IMR-90 (cell line): Measurements from ENCODE around the gene DAB1. TPM values are rescaled to one million over a fixed set of nuclear protein-coding genes. Genes with fewer than 3 reads are reported as not detected.

ENCODE experiments used
- ATAC-seq: fragments of 200-7000 bp; cut with Tn5 transposase; 2 replicates; pipeline ENCODE4 v1.9.1; 2020; ENCODE audit warnings: low read depth, mild to moderate bottlenecking, moderate library complexity
- BruUV-seq: library from RNA; stranded (reverse); fragments of 400-500 nt; replicated peaks from 2 replicates; lab custom pipeline; 2021; lab: Mats Ljungman, UMichigan
- CTCF ChIA-PET: fragments of 300-600 bp; formaldehyde crosslinking; extraction: SDS; loops from one replicate; lab custom pipeline; 2021; ENCODE audit warnings: antibody characterized with exemption; lab: Yijun Ruan, JAX
- POLR2A ChIA-PET: fragments of 300-600 bp; sonication (Branson Sonifier 250); formaldehyde crosslinking; loops from one replicate; lab custom pipeline; 2022; ENCODE audit warnings: antibody characterized with exemption; ENCODE audit not compliant: unreplicated experiment; lab: Charles Lee
- DNase-seq: peaks from one replicate; pipeline ENCODE4 v3.0.0; 2013
- H2AFZ ChIP-seq: replicated peaks from 2 replicates; pipeline ENCODE3; 2013; ENCODE audit warnings: low read length, mild to moderate bottlenecking; ENCODE audit not compliant: poor library complexity
- H2AK5ac ChIP-seq: 2 replicates; pipeline ENCODE4 v1.6.1; 2013; ENCODE audit warnings: low read depth, low read length, inconsistent platforms
- H2AK9ac ChIP-seq: replicated peaks from 2 replicates; pipeline ENCODE3; 2013; ENCODE audit warnings: mild to moderate bottlenecking, low read depth, low read length, moderate library complexity; ENCODE audit not compliant: poor library complexity
- H2BK120ac ChIP-seq: 2 replicates; pipeline ENCODE4 v1.6.1; 2013; ENCODE audit warnings: low read depth, low read length, inconsistent platforms
- H2BK15ac ChIP-seq: 3 replicates; pipeline ENCODE4 v1.6.1; 2013; ENCODE audit warnings: low read depth, low read length, inconsistent platforms
- H2BK20ac ChIP-seq: 2 replicates; pipeline ENCODE4 v1.6.1; 2013; ENCODE audit warnings: low read depth, mild to moderate bottlenecking, inconsistent platforms, low read length, moderate library complexity
- H2BK5ac ChIP-seq: 2 replicates; pipeline ENCODE4 v1.6.1; 2013; ENCODE audit warnings: mild to moderate bottlenecking, low read depth, low read length, inconsistent platforms; ENCODE audit not compliant: poor library complexity, severe bottlenecking
- H3K14ac ChIP-seq: replicated peaks from 2 replicates; pipeline ENCODE4 v1.6.1; 2013; ENCODE audit warnings: low read depth, low read length, inconsistent platforms
- H3K18ac ChIP-seq: 2 replicates; pipeline ENCODE4 v1.6.1; 2013; ENCODE audit warnings: low read depth, low read length, control low read depth
- H3K23ac ChIP-seq: 2 replicates; pipeline ENCODE4 v1.6.1; 2013; ENCODE audit warnings: low read depth, low read length, inconsistent platforms
- H3K27ac ChIP-seq: 2 replicates; pipeline ENCODE4 v1.5.1; 2013; ENCODE audit warnings: mild to moderate bottlenecking, control low read depth, low read length; ENCODE audit not compliant: insufficient read depth
- H3K27me3 ChIP-seq: 2 replicates; pipeline ENCODE4 v1.6.1; 2013; ENCODE audit warnings: low read length; ENCODE audit not compliant: control insufficient read depth, insufficient read depth
- H3K36me3 ChIP-seq: 2 replicates; pipeline ENCODE4 v1.6.1; 2013; ENCODE audit warnings: low read length, mixed read lengths; ENCODE audit not compliant: control insufficient read depth, insufficient read depth
- H3K4ac ChIP-seq: 2 replicates; pipeline ENCODE4 v1.6.1; 2013; ENCODE audit warnings: low read depth, low read length, inconsistent platforms
- H3K4me1 ChIP-seq: 2 replicates; pipeline ENCODE4 v1.6.1; 2013; ENCODE audit warnings: low read length, mixed read lengths; ENCODE audit not compliant: control insufficient read depth, insufficient read depth
- H3K4me2 ChIP-seq: 2 replicates; pipeline ENCODE4 v1.6.1; 2013; ENCODE audit warnings: low read depth, mild to moderate bottlenecking, control low read depth, low read length, moderate library complexity
- H3K4me3 ChIP-seq: 2 replicates; pipeline ENCODE4 v1.5.1; 2013; ENCODE audit warnings: low read depth, mild to moderate bottlenecking, control low read depth, low read length, moderate library complexity; ENCODE audit not compliant: insufficient read depth
- H3K56ac ChIP-seq: 2 replicates; pipeline ENCODE4 v1.6.1; 2013; ENCODE audit warnings: low read length, inconsistent platforms; ENCODE audit not compliant: insufficient read depth; ENCODE audit errors: extremely low read depth
- H3K79me1 ChIP-seq, 2 experiments: 2 replicates each; pipeline ENCODE4 v1.6.1; 2013; ENCODE audit warnings: low read length in 2 of 2, inconsistent platforms in 1 of 2, low read depth in 1 of 2
- H3K9ac ChIP-seq: 2 replicates; pipeline ENCODE4 v1.6.1; 2013; ENCODE audit warnings: low read depth, low read length, control low read depth
- H3K9me1 ChIP-seq: 2 replicates; pipeline ENCODE4 v1.6.1; 2013; ENCODE audit warnings: low read length, inconsistent platforms; ENCODE audit not compliant: insufficient read depth
- H3K9me3 ChIP-seq: 2 replicates; pipeline ENCODE4 v1.6.1; 2013; ENCODE audit warnings: low read length; ENCODE audit not compliant: control insufficient read depth, insufficient read depth
- H4K20me1 ChIP-seq: 2 replicates; pipeline ENCODE4 v1.6.1; 2013; ENCODE audit warnings: low read length, inconsistent platforms; ENCODE audit not compliant: insufficient read depth
- H4K5ac ChIP-seq: 2 replicates; pipeline ENCODE4 v1.6.1; 2013; ENCODE audit warnings: mild to moderate bottlenecking, low read depth, low read length, control low read depth
- H4K8ac ChIP-seq, 2 experiments: 2 replicates each; pipeline ENCODE4 v1.6.1; 2013; ENCODE audit warnings: low read depth in 2 of 2, low read length in 2 of 2, control low read depth in 1 of 2, inconsistent platforms in 1 of 2
- H4K91ac ChIP-seq: 2 replicates; pipeline ENCODE4 v1.6.1; 2013; ENCODE audit warnings: low read depth, low read length, inconsistent platforms; ENCODE audit not compliant: insufficient read depth
- BHLHE40 ChIP-seq: fragments of 150-350 bp; IDR thresholded peaks from 2 replicates; pipeline ENCODE4 v1.6.1; 2016; ENCODE audit warnings: mild to moderate bottlenecking, low read depth, low read length
- CHD1 ChIP-seq: IDR thresholded peaks from 2 replicates; pipeline ENCODE4 v1.6.1; 2012; ENCODE audit warnings: low read depth, low read length, improper control_type of control experiment
- FOS ChIP-seq: fragments of 150-350 bp; IDR thresholded peaks from 2 replicates; pipeline ENCODE4 v1.6.1; 2016; ENCODE audit warnings: low read depth, low read length
- MAFK ChIP-seq: IDR thresholded peaks from 2 replicates; pipeline ENCODE4 v1.6.1; 2012; ENCODE audit warnings: low read depth, low read length, improper control_type of control experiment
- MAZ ChIP-seq: IDR thresholded peaks from 2 replicates; pipeline ENCODE4 v1.6.1; 2012; ENCODE audit warnings: low read depth, mild to moderate bottlenecking, low read length, improper control_type of control experiment, moderate library complexity, borderline replicate concordance
- NFE2L2 ChIP-seq: fragments of 150-350 bp; IDR thresholded peaks from 2 replicates; pipeline ENCODE4 v1.6.1; 2016; ENCODE audit warnings: low read depth, mild to moderate bottlenecking, low read length
- POLR2A ChIP-seq: IDR thresholded peaks from 2 replicates; pipeline ENCODE4 v1.6.1; 2012; ENCODE audit warnings: mild to moderate bottlenecking, low read depth, low read length
- RAD21 ChIP-seq: IDR thresholded peaks from 2 replicates; pipeline ENCODE4 v1.6.1; 2012; ENCODE audit warnings: low read length, improper control_type of control experiment
- RCOR1 ChIP-seq: IDR thresholded peaks from 2 replicates; pipeline ENCODE4 v1.6.1; 2012; ENCODE audit warnings: mild to moderate bottlenecking, low read length, improper control_type of control experiment; ENCODE audit not compliant: insufficient replicate concordance
- RFX5 ChIP-seq: IDR thresholded peaks from 2 replicates; pipeline ENCODE4 v1.8.0; 2012; ENCODE audit warnings: low read depth, mild to moderate bottlenecking, low read length, moderate library complexity
- WGBS, 2 experiments: methylation state at CpG; one replicate each; pipeline versions ENCODE4 v1.1.5 to v1.1.7; 2013; ENCODE audit warnings: missing lambda C conversion rate in 2 of 2; ENCODE audit not compliant: insufficient read length in 1 of 2; ENCODE audit errors: extremely low coverage in 2 of 2; 5-methylcytosine and 5-hydroxymethylcytosine counted together
- dilution Hi-C: fragments of 300-500 bp; cut with HindIII; formaldehyde crosslinking; loops from one replicate; pipeline ENCODE4 v1.14.3; 2018; ENCODE audit warnings: low sequenced_read_pairs; ENCODE audit not compliant: unreplicated experiment
- in situ Hi-C: fragments of 300-500 bp; cut with MboI; formaldehyde crosslinking; loops from 3 replicates; pipeline ENCODE4 v1.14.3; 2019; ENCODE audit warnings: low sequenced_read_pairs, inconsistent platforms, mixed read lengths
- intact Hi-C: fragments of 100-400 bp; cut with micrococcal nuclease; formaldehyde crosslinking; loops from 2 replicates; pipeline ENCODE4 v1.10.0; 2022
- polyA plus RNA-seq, 3 experiments: library from polyadenylated mRNA; depleted of rRNA; stranded (reverse); fragments of >200 nt; gene quantifications; 2 replicates each; pipeline ENCODE4 v1.2.3, GENCODE V29; 2012; ENCODE audit warnings: low replicate concordance in 1 of 3
- total RNA-seq: library from RNA; depleted of rRNA; stranded (reverse); fragments of >200 nt; gene quantifications from 2 replicates; pipeline ENCODE4 v1.2.3, GENCODE V29; 2012
- TF ChIP-seq, protein P1 (sequence below): fragments of 150-350 bp; IDR thresholded peaks from 2 replicates; pipeline ENCODE4 v1.6.1; 2016; ENCODE audit warnings: low read depth, mild to moderate bottlenecking, low read length, moderate library complexity, borderline replicate concordance
- TF ChIP-seq, protein P2 (sequence below): fragments of 150-350 bp; IDR thresholded peaks from 2 replicates; pipeline ENCODE4 v1.6.1; 2017; ENCODE audit warnings: mild to moderate bottlenecking, antibody characterized with exemption, low read length, low read depth
- TF ChIP-seq, protein P3 (sequence below): conservative IDR thresholded peaks from 2 replicates; pipeline ENCODE4 v1.5.1; 2012; ENCODE audit warnings: mild to moderate bottlenecking, low read depth, low read length, improper control_type of control experiment

The DAB1 gene
- total and polyA plus RNA-seq, 2 of the 4 experiments (the other 2 are of a cell fraction): 0.18 to 0.41 TPM

DNA sequence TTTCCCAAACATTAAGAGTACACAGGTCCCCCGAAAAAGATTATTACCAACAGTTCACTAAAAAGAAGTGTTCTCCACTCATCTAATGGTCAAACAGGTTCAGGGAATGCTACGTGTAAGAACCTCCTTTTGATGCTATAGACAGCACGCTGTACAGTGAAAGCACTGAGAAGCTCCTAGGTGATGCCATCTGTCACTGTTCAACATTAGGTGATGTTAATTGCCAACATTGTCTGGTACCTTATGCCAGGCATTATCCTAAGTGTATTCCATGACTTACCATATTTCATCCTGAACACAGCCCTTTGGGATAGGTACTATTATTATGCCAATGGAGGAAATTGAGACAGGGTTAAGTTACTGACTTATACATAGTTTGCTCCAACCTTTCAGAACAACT is 82.1 kb downstream of the DAB1 start:
- H2AFZ ChIP-seq: no peak overlapping the region
- H3K4me2 ChIP-seq: no peak overlapping the region
- ATAC-seq (no peak), DNase-seq (no peak)
- no peaks in the 10 kb centered on the region for H3K79me1 ChIP-seq
- H4K91ac ChIP-seq: no peak overlapping the region
- 82% methylated on average over 2 of the region's 3 CpGs; no CpG with 5 or more reads in 1 of the 2 experiments for WGBS, 2 experiments
- CTCF ChIA-PET: interaction anchor here (0.9 kb wide), 1 partner anchor 11 kb away, joined by 4 read pairs; no protein-coding TSS in a partner anchor
- no peaks in the 10 kb centered on the region for H3K9me3 ChIP-seq
- H2AK5ac ChIP-seq: no peak overlapping the region
- H3K14ac ChIP-seq: no peak overlapping the region
- H3K27me3 ChIP-seq: no peaks in the 10 kb centered on the region
- H2BK120ac ChIP-seq: no peak overlapping the region
- no peak overlapping the region for H3K4ac ChIP-seq
- no peak overlapping the region for H4K8ac ChIP-seq
- no peak for TF ChIP-seq RCOR1
- TF ChIP-seq, protein P1, sequence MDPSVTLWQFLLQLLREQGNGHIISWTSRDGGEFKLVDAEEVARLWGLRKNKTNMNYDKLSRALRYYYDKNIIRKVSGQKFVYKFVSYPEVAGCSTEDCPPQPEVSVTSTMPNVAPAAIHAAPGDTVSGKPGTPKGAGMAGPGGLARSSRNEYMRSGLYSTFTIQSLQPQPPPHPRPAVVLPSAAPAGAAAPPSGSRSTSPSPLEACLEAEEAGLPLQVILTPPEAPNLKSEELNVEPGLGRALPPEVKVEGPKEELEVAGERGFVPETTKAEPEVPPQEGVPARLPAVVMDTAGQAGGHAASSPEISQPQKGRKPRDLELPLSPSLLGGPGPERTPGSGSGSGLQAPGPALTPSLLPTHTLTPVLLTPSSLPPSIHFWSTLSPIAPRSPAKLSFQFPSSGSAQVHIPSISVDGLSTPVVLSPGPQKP: no peak
- TF ChIP-seq, protein P2, sequence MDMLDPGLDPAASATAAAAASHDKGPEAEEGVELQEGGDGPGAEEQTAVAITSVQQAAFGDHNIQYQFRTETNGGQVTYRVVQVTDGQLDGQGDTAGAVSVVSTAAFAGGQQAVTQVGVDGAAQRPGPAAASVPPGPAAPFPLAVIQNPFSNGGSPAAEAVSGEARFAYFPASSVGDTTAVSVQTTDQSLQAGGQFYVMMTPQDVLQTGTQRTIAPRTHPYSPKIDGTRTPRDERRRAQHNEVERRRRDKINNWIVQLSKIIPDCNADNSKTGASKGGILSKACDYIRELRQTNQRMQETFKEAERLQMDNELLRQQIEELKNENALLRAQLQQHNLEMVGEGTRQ: no peak
- no peak for TF ChIP-seq BHLHE40
- no peak for TF ChIP-seq RFX5
- TF ChIP-seq MAZ: no peak
- TF ChIP-seq NFE2L2: no peak
- TF ChIP-seq, protein P3, sequence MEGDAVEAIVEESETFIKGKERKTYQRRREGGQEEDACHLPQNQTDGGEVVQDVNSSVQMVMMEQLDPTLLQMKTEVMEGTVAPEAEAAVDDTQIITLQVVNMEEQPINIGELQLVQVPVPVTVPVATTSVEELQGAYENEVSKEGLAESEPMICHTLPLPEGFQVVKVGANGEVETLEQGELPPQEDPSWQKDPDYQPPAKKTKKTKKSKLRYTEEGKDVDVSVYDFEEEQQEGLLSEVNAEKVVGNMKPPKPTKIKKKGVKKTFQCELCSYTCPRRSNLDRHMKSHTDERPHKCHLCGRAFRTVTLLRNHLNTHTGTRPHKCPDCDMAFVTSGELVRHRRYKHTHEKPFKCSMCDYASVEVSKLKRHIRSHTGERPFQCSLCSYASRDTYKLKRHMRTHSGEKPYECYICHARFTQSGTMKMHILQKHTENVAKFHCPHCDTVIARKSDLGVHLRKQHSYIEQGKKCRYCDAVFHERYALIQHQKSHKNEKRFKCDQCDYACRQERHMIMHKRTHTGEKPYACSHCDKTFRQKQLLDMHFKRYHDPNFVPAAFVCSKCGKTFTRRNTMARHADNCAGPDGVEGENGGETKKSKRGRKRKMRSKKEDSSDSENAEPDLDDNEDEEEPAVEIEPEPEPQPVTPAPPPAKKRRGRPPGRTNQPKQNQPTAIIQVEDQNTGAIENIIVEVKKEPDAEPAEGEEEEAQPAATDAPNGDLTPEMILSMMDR: no peak
- TF ChIP-seq RAD21: no peak
- TF ChIP-seq FOS: no peak
- no peak for TF ChIP-seq MAFK
- no peak for TF ChIP-seq CHD1
- no peak for TF ChIP-seq POLR2A
- H2AK9ac ChIP-seq: no peak overlapping the region
- in situ Hi-C loops: no loop called here
- H2BK15ac ChIP-seq: no peak overlapping the region
- POLR2A ChIA-PET: no interaction called here
- no peak overlapping the region for H3K56ac ChIP-seq
- no peaks in the 10 kb centered on the region for H3K36me3 ChIP-seq
- dilution Hi-C loops: no loop called here
- BruUV-seq: no TSS peak
- H4K5ac ChIP-seq: no peak overlapping the region
- intact Hi-C loops: no loop called here
- no peak overlapping the region for H2BK20ac ChIP-seq
- H3K4me1 ChIP-seq: no peaks in the 10 kb centered on the region; the same call in 1 of the 2 replicates
- H3K23ac ChIP-seq: no peak overlapping the region
- H3K9ac ChIP-seq: no peak overlapping the region
- H3K18ac ChIP-seq: no peak overlapping the region
- no peaks in the 10 kb centered on the region for H4K20me1 ChIP-seq
- H3K9me1 ChIP-seq: no peaks in the 10 kb centered on the region
- H2BK5ac ChIP-seq: no peak overlapping the region
- H3K27ac ChIP-seq: no peak overlapping the region
- H3K4me3 ChIP-seq: no peak overlapping the region
